ENCODE results near the gene GOSR2. TPM values are rescaled to one million over a fixed set of nuclear protein-coding genes. Genes with fewer than 3 reads are reported as not detected.

The GOSR2 gene
- total and polyA plus RNA-seq, 2 of the 8 experiments (the other 6 are each of a cell fraction or from before 2014, with no cell fraction given) = 28.2 to 36.2 TPM

DNA sequence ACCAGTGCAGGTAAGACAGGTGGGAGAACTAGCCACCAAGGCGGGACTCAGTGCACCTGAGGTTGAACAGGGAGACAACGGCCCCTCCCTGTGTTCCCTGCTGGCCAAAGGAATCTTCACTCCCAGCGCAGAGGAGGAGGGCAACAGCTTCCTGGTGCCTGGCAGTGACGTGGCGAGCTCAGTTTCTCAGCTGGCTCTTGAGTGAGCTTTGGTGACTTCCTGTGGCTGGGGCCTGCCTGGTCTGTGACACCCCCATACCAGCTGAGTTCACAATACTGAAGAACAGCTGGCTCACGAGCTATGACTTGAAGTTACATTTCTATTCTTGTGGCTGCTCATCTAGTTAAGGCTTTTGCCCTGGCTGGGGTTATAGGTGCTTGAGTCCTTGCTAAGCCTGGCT is 45.5 kb upstream of the GOSR2 start:
- Histone ChIP-seq H3K18ac (ENCODE audit: extremely low read depth, low read length) (no peak overlapping the region), H4K20me1 (replicated peaks in 1 of 2; ENCODE audit: control insufficient read depth in 1 of 2, insufficient read depth in 2 of 2, low read length in 2 of 2) (peaks cover 0 to 4% of the 10 kb centered on the region in 2 experiments), H2AK5ac (ENCODE audit: low read depth, low read length) (no peak overlapping the region), H3K4me2 (ENCODE audit: insufficient read depth in 1 of 2, low read depth in 2 of 2, low read length in 2 of 2) (no peak overlapping the region), H3K23me2 (ENCODE audit: low read depth, low read length) (no peaks in the 10 kb centered on the region; the same call in 1 of the 2 replicates), H3K14ac (ENCODE audit: insufficient read length) (no peak overlapping the region), H3K79me1 (ENCODE audit: low read depth, low read length) (no peaks in the 10 kb centered on the region), H2BK5ac (ENCODE audit: low read depth, low read length) (no peak overlapping the region), H3K4me1 (replicated peaks in 1 of 4; ENCODE audit: control insufficient read depth in 3 of 4, insufficient read depth in 4 of 4, low read length in 3 of 4) (no peaks in the 10 kb centered on the region), H4K8ac (ENCODE audit: extremely low read depth, insufficient read depth, low read length) (no peak overlapping the region), H3K9ac (replicated peaks in 1 of 4; ENCODE audit: extremely low read depth in 1 of 4, low read depth in 3 of 4, low read length in 3 of 4) (no peak overlapping the region), H3K79me2 (ENCODE audit: control insufficient read depth in 1 of 2, insufficient read depth in 2 of 2, low read length in 2 of 2) (no peaks in the 10 kb centered on the region), H3K36me3 (ENCODE audit: control insufficient read depth in 2 of 4, insufficient read depth in 4 of 4, low read length in 3 of 4) (no peaks in the 10 kb centered on the region), H2BK12ac (ENCODE audit: low read depth, low read length) (no peak overlapping the region), H3K27me3 (replicated peaks in 1 of 4; ENCODE audit: control insufficient read depth in 3 of 4, extremely low read depth in 1 of 4, insufficient read depth in 3 of 4, low read length in 3 of 4) (no peaks in the 10 kb centered on the region; a peak in 1 of 7 replicates), H2AFZ (ENCODE audit: low read length) (no peak overlapping the region), H3K56ac (replicated peaks; ENCODE audit: insufficient read length, low read depth, low read length) (no peak overlapping the region), H2BK120ac (replicated peaks; ENCODE audit: low read depth, low read length) (no peak overlapping the region), H3K23ac (ENCODE audit: insufficient read length) (no peak overlapping the region), H3K27ac (ENCODE audit: low read depth, low read length) (no peak overlapping the region), H2BK20ac (ENCODE audit: low read length) (no peak overlapping the region), H3K4me3 (ENCODE audit: extremely low read depth in 1 of 4, insufficient read depth in 2 of 4, low read depth in 3 of 4, low read length in 4 of 4) (no peak overlapping the region), H3K4ac (replicated peaks; ENCODE audit: insufficient read length, low read depth, low read length) (no peak overlapping the region), H2BK15ac (ENCODE audit: low read length) (no peak overlapping the region), H4K91ac (replicated peaks; ENCODE audit: insufficient read length, low read length) (no peak overlapping the region), H4K5ac (ENCODE audit: insufficient read length, low read depth, low read length) (no peak overlapping the region), H3K9me3 (ENCODE audit: insufficient read depth in 2 of 2, low read depth in 1 of 2, low read length in 1 of 2) (no peaks in the 10 kb centered on the region)
- DNase-seq (ENCODE audit: low read depth in 1 of 2, low spot score in 2 of 2) (no peak), FAIRE-seq (no peak)
- TF ChIP-seq SRF (IDR thresholded peaks at IDR 0.05; ENCODE audit: low read depth, low read length) (no peak), ATF2 (IDR thresholded peaks at IDR 0.05; ENCODE audit: low read length) (no peak), ZNF274 (IDR thresholded peaks at IDR 0.05; ENCODE audit: borderline replicate concordance, extremely low read depth, low read length) (no peak), PHF8 (conservative IDR thresholded peaks at IDR 0.05; ENCODE audit: low read depth, low read length) (no peak), HDAC6 (IDR thresholded peaks at IDR 0.05; ENCODE audit: low read depth, low read length) (no peak), CHD1 (IDR thresholded peaks at IDR 0.05; ENCODE audit: low read depth, low read length) (no peak), SIN3A (conservative IDR thresholded peaks at IDR 0.05 in 1 of 2, IDR thresholded peaks at IDR 0.05 in 1 of 2; ENCODE audit: low read depth in 1 of 2, low read length in 2 of 2) (no peak), RXRA (IDR thresholded peaks at IDR 0.05; ENCODE audit: insufficient read depth, low read depth, low read length) (no peak)
- ChIA-PET CTCF (ENCODE audit: partially characterized antibody) (interaction anchor here (1.1 to 5.2 kb wide), 14 partner anchors 8 to 96 kb away, joined by 3 to 41 read pairs (median 11); no protein-coding TSS in a partner anchor), POLR2A (ENCODE audit: partially characterized antibody) (interaction anchor here (1.3 kb wide), 1 partner anchor 15 kb away, joined by 3 read pairs; no protein-coding TSS in a partner anchor)
- WGBS, 2 experiments (ENCODE audit: extremely low coverage in 1 of 2, insufficient coverage in 1 of 2, insufficient read length in 1 of 2, insufficient replicate concordance in 2 of 2, low coverage in 1 of 2, low lambda C conversion rate in 2 of 2, missing lambda C conversion rate in 1 of 2) = 79% methylated on average over 6 of the region's 6 CpGs; no CpG with 5 or more reads in 1 of the 2 experiments
